ENCODE measurements around the gene PSMB10.

The PSMB10 gene

GRCh38 chr16:67926181-67926750 is 10.4 kb downstream of the PSMB10 start:
- no peak overlapping the region for H2AFZ ChIP-seq
- H3K79me2 ChIP-seq = peaks cover 31% of the 10 kb centered on the region
- H3K9ac ChIP-seq = no peak overlapping the region
- TF ChIP-seq CTCF (IDR thresholded peaks at IDR 0.05) = no peak
- H3K4me2 ChIP-seq (ENCODE audit: low read length) = no peak overlapping the region
- H3K36me3 ChIP-seq (ENCODE audit: control insufficient read depth, insufficient read depth, low read length) = no peaks in the 10 kb centered on the region
- H3K4me3 ChIP-seq (ENCODE audit: low read depth, low read length) = no peak overlapping the region
- no peaks in the 10 kb centered on the region for H3K27me3 ChIP-seq (ENCODE audit: control insufficient read depth, insufficient read depth, low read length)
- no peaks in the 10 kb centered on the region for H3K9me3 ChIP-seq (ENCODE audit: control insufficient read depth, low read length)
- no peaks in the 10 kb centered on the region for H3K4me1 ChIP-seq
- no peak overlapping the region for H3K27ac ChIP-seq

GRCh38 chr16:67924140-67924906 is 12.3 kb downstream of the PSMB10 start:
- H3K27ac ChIP-seq = no peak overlapping the region
- H3K36me3 ChIP-seq (ENCODE audit: control insufficient read depth, insufficient read depth, low read length) = no peaks in the 10 kb centered on the region
- H3K4me1 ChIP-seq = no peaks in the 10 kb centered on the region
- H3K4me3 ChIP-seq (ENCODE audit: low read depth, low read length) = no peak overlapping the region
- H3K79me2 ChIP-seq = peaks cover 48% of the 10 kb centered on the region
- no peak for TF ChIP-seq CTCF (IDR thresholded peaks at IDR 0.05)
- H2AFZ ChIP-seq = no peak overlapping the region
- no peaks in the 10 kb centered on the region for H3K9me3 ChIP-seq (ENCODE audit: control insufficient read depth, low read length)
- H3K27me3 ChIP-seq (ENCODE audit: control insufficient read depth, insufficient read depth, low read length) = no peaks in the 10 kb centered on the region
- no peak overlapping the region for H3K4me2 ChIP-seq (ENCODE audit: low read length)
- no peak overlapping the region for H3K9ac ChIP-seq

GRCh38 chr16:67923414-67924116 is 13.1 kb downstream of the PSMB10 start:
- no peak overlapping the region for H3K4me3 ChIP-seq (ENCODE audit: low read depth, low read length)
- peaks cover 49% of the 10 kb centered on the region for H3K79me2 ChIP-seq
- H3K27ac ChIP-seq = no peak overlapping the region
- no peak for TF ChIP-seq CTCF (IDR thresholded peaks at IDR 0.05)
- H3K9me3 ChIP-seq (ENCODE audit: control insufficient read depth, low read length) = no peaks in the 10 kb centered on the region
- H3K4me2 ChIP-seq (ENCODE audit: low read length) = no peak overlapping the region
- no peaks in the 10 kb centered on the region for H3K36me3 ChIP-seq (ENCODE audit: control insufficient read depth, insufficient read depth, low read length)
- no peaks in the 10 kb centered on the region for H3K27me3 ChIP-seq (ENCODE audit: control insufficient read depth, insufficient read depth, low read length)
- H2AFZ ChIP-seq = no peak overlapping the region
- no peak overlapping the region for H3K9ac ChIP-seq
- no peaks in the 10 kb centered on the region for H3K4me1 ChIP-seq

- H3K4me3 ChIP-seq (ENCODE audit: low read depth, low read length) = no peak overlapping the region
- no peak overlapping the region for H2AFZ ChIP-seq
- H3K27me3 ChIP-seq (ENCODE audit: control insufficient read depth, insufficient read depth, low read length) = no peaks in the 10 kb centered on the region
- no peak for TF ChIP-seq CTCF (IDR thresholded peaks at IDR 0.05)
- H3K9me3 ChIP-seq (ENCODE audit: control insufficient read depth, low read length) = no peaks in the 10 kb centered on the region
- no peak overlapping the region for H3K27ac ChIP-seq
- H3K79me2 ChIP-seq = peaks cover 48% of the 10 kb centered on the region
- peaks cover under 1% of the 10 kb centered on the region for H3K4me1 ChIP-seq
- H3K9ac ChIP-seq = no peak overlapping the region
- H3K36me3 ChIP-seq (ENCODE audit: control insufficient read depth, insufficient read depth, low read length) = no peaks in the 10 kb centered on the region
- H3K4me2 ChIP-seq (ENCODE audit: low read length) = no peak overlapping the region
Observed at GRCh38 chr16:67922740-67923139, 13.9 kb downstream of the PSMB10 start.
